OCI-LY7 (cell line): ENCODE data around the gene CEP112. TPM values are rescaled to one million over a fixed set of nuclear protein-coding genes. Genes with fewer than 3 reads are reported as not detected.
"Not testable (repeated sequence)": the region's sequence is repeated elsewhere in the genome, so short reads cannot be mapped to it uniquely, and the experiment has no call there.

Source experiments
- BruUV-seq: library from RNA; stranded (reverse); fragments of 400-500 nt; replicated peaks from 2 replicates; lab custom pipeline; 2021; lab: Mats Ljungman, UMichigan
- CTCF ChIA-PET: fragments of 300-600 bp; sonication (Branson Sonifier 250); formaldehyde crosslinking; loops from one replicate; lab custom pipeline; 2022; ENCODE audit warnings: antibody characterized with exemption; ENCODE audit not compliant: unreplicated experiment; lab: Charles Lee
- POLR2A ChIA-PET: fragments of 300-600 bp; sonication (Branson Sonifier 250); formaldehyde crosslinking; loops from one replicate; lab custom pipeline; 2022; ENCODE audit warnings: antibody characterized with exemption; lab: Charles Lee
- DNase-seq: peaks from one replicate; pipeline ENCODE4 v3.0.0-alpha.2; 2015; ENCODE audit warnings: low spot score
- H2AFZ ChIP-seq: fragments of 200-600 bp; sonication (generic), shearing (Covaris generic); 2 replicates; pipeline ENCODE4 v1.6.1; 2014; ENCODE audit warnings: mild to moderate bottlenecking, antibody characterized with exemption, low read length, moderate library complexity
- H3K27ac ChIP-seq: fragments of 200-600 bp; sonication (generic); 2 replicates; pipeline ENCODE4 v1.5.1; 2014; ENCODE audit warnings: mixed run types, low read depth, mild to moderate bottlenecking, moderate library complexity, low read length, inconsistent platforms; ENCODE audit not compliant: poor library complexity, severe bottlenecking
- H3K36me3 ChIP-seq: fragments of 200-600 bp; sonication (generic); 2 replicates; pipeline ENCODE4 v1.6.1; 2014; ENCODE audit warnings: mild to moderate bottlenecking, antibody characterized with exemption, low read length, moderate library complexity, mixed read lengths; ENCODE audit not compliant: insufficient read depth
- H3K4me1 ChIP-seq: fragments of 200-600 bp; sonication (generic); 2 replicates; pipeline ENCODE4 v1.5.1; 2014; ENCODE audit warnings: mild to moderate bottlenecking, low read length; ENCODE audit not compliant: insufficient read depth, poor library complexity, severe bottlenecking
- H3K4me2 ChIP-seq: fragments of 200-600 bp; sonication (generic); 2 replicates; pipeline ENCODE4 v1.6.1; 2014; ENCODE audit warnings: mild to moderate bottlenecking, low read length
- H3K4me3 ChIP-seq: fragments of 200-600 bp; sonication (generic); 2 replicates; pipeline ENCODE4 v1.5.1; 2014; ENCODE audit warnings: mild to moderate bottlenecking, low read depth, low read length; ENCODE audit not compliant: poor library complexity, severe bottlenecking
- H3K79me2 ChIP-seq: fragments of 200-600 bp; sonication (generic); 2 replicates; pipeline ENCODE4 v1.6.1; 2016; ENCODE audit warnings: low read depth, mild to moderate bottlenecking, low read length, moderate library complexity, mixed read lengths; ENCODE audit not compliant: insufficient read depth
- H3K9me2 ChIP-seq: fragments of 200-600 bp; sonication (generic); 2 replicates; pipeline ENCODE4 v1.6.1; 2016; ENCODE audit warnings: mild to moderate bottlenecking, low read length, mixed read lengths; ENCODE audit not compliant: insufficient read depth
- H3K9me3 ChIP-seq: fragments of 200-600 bp; sonication (generic); 2 replicates; pipeline ENCODE4 v1.6.1; 2014; ENCODE audit warnings: mild to moderate bottlenecking, mixed run types, low read length, mixed read lengths
- H4K20me1 ChIP-seq: fragments of 200-600 bp; sonication (generic); 2 replicates; pipeline ENCODE4 v1.6.1; 2014; ENCODE audit warnings: mild to moderate bottlenecking, antibody characterized with exemption, low read length, moderate library complexity, mixed read lengths; ENCODE audit not compliant: insufficient read depth
- EZH2phosphoT487 ChIP-seq: fragments of 200-600 bp; sonication (generic); IDR thresholded peaks from 2 replicates; pipeline ENCODE4 v1.6.1; 2018; ENCODE audit warnings: low read depth, borderline replicate concordance, mild to moderate bottlenecking, mixed run types, antibody characterized with exemption, low read length, moderate library complexity, mixed read lengths
- intact Hi-C: fragments of 100-400 bp; cut with micrococcal nuclease; formaldehyde crosslinking; loops from one replicate; pipeline ENCODE4 v1.10.0; 2022; ENCODE audit not compliant: unreplicated experiment
- total RNA-seq, 2 experiments: library from RNA; depleted of rRNA in 1 of 2; stranded (reverse); fragments of >200 nt in 1 of 2; shearing (Covaris generic) in 1 of 2; gene quantifications; 2 replicates each; pipeline ENCODE4 v1.2.3, GENCODE V29; 2014 to 2022
- TF ChIP-seq, protein P1 (sequence below): fragments of 200-600 bp; sonication (generic); conservative IDR thresholded peaks from 2 replicates; pipeline ENCODE4 v1.5.1; 2014; ENCODE audit warnings: mild to moderate bottlenecking, antibody characterized with exemption, low read length, moderate library complexity, mixed read lengths

Gene CEP112
- total RNA-seq, 2 experiments from 2014 or later: 2.7 to 6.9 TPM

DNA sequence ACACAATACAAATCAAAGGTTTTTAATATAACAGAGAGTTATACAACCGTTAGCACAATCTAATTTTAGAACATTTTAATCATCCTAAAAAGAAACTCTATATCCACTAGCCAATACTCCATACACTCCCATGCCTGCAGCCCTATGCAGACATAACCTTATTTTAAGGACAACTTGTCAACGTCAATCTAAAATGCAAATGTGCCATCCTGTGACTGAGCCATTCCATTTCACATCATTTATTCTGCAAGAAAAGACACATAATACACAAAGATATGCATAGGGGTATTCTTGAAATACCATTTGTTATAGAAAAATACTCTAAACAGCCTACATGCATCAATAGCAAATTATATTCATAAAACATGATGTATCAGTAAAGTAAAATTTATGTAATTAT lies 106.7 kb downstream of the CEP112 start:
- Histone ChIP-seq H3K79me2 (no peaks in the 10 kb centered on the region), H3K9me3 (peaks cover 4% of the 10 kb centered on the region; the same call in 1 of the 2 replicates), H3K36me3 (no peaks in the 10 kb centered on the region), H2AFZ (no peak overlapping the region), H3K9me2 (no peaks in the 10 kb centered on the region), H3K4me3 (no peak overlapping the region), H3K27ac (no peak overlapping the region), H3K4me2 (no peak overlapping the region), H3K4me1 (no peaks in the 10 kb centered on the region), H4K20me1 (no peaks in the 10 kb centered on the region)
- no peak for TF ChIP-seq EZH2phosphoT487
- TF ChIP-seq, protein P1, sequence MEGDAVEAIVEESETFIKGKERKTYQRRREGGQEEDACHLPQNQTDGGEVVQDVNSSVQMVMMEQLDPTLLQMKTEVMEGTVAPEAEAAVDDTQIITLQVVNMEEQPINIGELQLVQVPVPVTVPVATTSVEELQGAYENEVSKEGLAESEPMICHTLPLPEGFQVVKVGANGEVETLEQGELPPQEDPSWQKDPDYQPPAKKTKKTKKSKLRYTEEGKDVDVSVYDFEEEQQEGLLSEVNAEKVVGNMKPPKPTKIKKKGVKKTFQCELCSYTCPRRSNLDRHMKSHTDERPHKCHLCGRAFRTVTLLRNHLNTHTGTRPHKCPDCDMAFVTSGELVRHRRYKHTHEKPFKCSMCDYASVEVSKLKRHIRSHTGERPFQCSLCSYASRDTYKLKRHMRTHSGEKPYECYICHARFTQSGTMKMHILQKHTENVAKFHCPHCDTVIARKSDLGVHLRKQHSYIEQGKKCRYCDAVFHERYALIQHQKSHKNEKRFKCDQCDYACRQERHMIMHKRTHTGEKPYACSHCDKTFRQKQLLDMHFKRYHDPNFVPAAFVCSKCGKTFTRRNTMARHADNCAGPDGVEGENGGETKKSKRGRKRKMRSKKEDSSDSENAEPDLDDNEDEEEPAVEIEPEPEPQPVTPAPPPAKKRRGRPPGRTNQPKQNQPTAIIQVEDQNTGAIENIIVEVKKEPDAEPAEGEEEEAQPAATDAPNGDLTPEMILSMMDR: no peak
- intact Hi-C loops: no loop called here
- ChIA-PET CTCF (no interaction called here), POLR2A (no interaction called here)
- no peak for DNase-seq
- BruUV-seq: no TSS peak

DNA sequence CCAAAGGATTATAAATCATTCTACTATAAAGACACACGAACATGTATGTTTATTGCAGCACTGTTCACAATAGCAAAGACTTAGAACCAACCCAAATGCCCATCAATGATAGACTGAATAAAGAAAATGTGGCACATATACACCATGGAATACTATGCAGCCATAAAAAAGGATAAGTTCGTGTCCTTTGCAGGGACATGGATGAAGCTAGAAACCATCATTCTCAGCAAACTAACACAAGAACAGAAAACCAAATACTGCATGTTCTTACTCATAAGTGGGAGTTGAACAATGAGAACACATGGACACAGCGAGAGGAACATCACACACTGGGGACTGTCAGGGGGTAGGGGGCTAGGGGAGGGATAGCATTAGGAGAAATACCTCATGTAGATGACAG lies 111.3 kb downstream of the CEP112 start:
- H2AFZ ChIP-seq, H3K4me2 ChIP-seq, H3K27ac ChIP-seq, H3K79me2 ChIP-seq, H3K4me1 ChIP-seq, intact Hi-C loops, H4K20me1 ChIP-seq, POLR2A ChIA-PET, DNase-seq, BruUV-seq, H3K9me2 ChIP-seq, CTCF ChIA-PET, H3K9me3 ChIP-seq, H3K4me3 ChIP-seq, H3K36me3 ChIP-seq: not testable (repeated sequence)

DNA sequence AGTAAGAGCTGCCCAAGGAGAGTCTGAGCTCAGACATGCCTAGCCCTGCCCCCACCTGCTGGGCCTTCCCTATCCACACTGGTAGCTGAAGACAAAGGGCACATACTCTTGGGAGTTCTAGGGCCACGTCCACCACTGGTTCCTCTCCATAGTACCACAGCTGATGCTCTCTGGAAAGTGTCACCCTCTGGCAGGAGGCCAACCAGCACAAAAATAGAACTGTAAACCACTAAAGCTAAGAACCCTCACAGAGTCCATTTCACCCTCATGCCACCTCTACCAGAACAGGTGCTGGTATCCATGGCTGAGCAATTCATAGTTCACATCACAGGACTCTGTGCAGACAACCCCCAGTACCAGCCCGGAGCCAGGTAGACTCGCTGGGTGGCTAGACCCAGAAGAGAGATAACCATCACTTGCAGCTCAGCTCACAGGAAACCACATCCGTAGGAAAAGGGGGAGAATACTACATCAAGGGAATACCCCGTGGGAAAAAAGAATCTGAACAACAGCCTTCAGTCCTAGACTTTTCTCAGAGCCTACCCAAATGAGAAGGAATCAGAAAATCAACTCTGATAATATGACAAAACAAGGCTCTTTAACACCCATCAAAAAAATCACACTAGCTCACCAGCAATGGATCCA lies 115.3 kb downstream of the CEP112 start:
- no peak overlapping the region for H3K4me2 ChIP-seq
- no peaks in the 10 kb centered on the region for H3K9me2 ChIP-seq
- no peak for TF ChIP-seq EZH2phosphoT487
- TF ChIP-seq, protein P1: no peak
- no peaks in the 10 kb centered on the region for H3K4me1 ChIP-seq
- no peaks in the 10 kb centered on the region for H3K79me2 ChIP-seq
- ChIA-PET CTCF (no interaction called here), POLR2A (no interaction called here)
- BruUV-seq: no TSS peak
- no peak overlapping the region for H3K4me3 ChIP-seq
- intact Hi-C loops: no loop called here
- DNase-seq: no peak
- H3K9me3 ChIP-seq: no peaks in the 10 kb centered on the region
- no peak overlapping the region for H3K27ac ChIP-seq
- no peak overlapping the region for H2AFZ ChIP-seq
- H3K36me3 ChIP-seq: no peaks in the 10 kb centered on the region
- no peaks in the 10 kb centered on the region for H4K20me1 ChIP-seq
